ENCODE results near the gene SEMA4G. TPM values are rescaled to one million over a fixed set of nuclear protein-coding genes. Genes with fewer than 3 reads are reported as not detected.

Gene SEMA4G
- total and polyA plus RNA-seq, 2 of the 13 experiments (the other 11 are each of a cell fraction or from before 2014, with no cell fraction given): 46.2 to 207 TPM

DNA sequence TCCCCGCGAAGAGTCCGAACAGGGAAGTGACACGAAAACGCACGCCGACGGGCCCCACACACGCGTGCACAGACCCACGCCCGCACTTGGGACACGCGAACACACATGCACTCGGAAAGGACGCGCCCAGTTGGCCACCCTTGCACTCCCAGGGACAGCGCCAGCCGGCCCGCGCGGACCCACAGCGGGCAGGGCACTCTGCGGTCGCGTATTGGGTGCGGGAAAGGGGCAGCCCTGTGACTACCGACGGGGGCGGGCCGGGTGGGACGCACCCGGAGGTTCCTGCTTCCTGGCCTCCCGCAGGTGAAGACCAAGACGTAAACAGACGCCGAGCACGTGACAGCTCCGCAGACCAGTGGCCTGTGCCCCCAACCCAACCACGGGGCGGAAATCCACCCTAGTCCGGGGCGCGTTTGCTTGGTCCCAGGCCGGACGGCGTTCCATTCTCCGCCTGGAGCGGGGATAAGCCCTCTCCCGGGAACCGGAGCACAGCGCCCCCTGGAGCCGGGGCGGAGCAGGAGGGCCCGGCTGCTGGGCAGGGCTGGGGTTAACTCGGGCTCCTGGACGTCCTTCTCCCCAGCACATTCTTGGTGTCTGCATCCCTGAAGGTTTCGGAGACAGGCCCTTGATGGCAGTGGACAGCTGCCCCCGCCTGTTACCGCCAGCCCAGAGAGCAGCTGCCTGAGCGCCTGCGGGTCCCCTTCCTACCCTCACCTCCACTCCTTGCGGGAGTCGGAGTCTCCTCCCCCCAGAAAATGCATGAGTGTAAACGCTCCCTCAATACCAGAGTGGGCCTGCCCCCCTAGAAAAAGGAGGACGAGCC, 28.3 kb downstream of the SEMA4G start (continued):
- TF ChIP-seq, protein P1, sequence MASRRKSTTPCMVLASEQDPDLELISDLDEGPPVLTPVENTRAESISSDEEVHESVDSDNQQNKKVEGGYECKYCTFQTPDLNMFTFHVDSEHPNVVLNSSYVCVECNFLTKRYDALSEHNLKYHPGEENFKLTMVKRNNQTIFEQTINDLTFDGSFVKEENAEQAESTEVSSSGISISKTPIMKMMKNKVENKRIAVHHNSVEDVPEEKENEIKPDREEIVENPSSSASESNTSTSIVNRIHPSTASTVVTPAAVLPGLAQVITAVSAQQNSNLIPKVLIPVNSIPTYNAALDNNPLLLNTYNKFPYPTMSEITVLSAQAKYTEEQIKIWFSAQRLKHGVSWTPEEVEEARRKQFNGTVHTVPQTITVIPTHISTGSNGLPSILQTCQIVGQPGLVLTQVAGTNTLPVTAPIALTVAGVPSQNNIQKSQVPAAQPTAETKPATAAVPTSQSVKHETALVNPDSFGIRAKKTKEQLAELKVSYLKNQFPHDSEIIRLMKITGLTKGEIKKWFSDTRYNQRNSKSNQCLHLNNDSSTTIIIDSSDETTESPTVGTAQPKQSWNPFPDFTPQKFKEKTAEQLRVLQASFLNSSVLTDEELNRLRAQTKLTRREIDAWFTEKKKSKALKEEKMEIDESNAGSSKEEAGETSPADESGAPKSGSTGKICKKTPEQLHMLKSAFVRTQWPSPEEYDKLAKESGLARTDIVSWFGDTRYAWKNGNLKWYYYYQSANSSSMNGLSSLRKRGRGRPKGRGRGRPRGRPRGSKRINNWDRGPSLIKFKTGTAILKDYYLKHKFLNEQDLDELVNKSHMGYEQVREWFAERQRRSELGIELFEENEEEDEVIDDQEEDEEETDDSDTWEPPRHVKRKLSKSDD (CRISPR knock-in tag; IDR thresholded peaks at IDR 0.05; ENCODE audit: low read depth): no peak; the same call in 1 of the 2 replicates
- TF ChIP-seq ZNF607 (CRISPR knock-in tag; IDR thresholded peaks at IDR 0.05; ENCODE audit: borderline replicate concordance): peak; percentile 39; the same call in 1 of the 2 replicates
- TF ChIP-seq NR1H2 (CRISPR knock-in tag; IDR thresholded peaks at IDR 0.05; ENCODE audit: borderline replicate concordance, low read depth): no peak
- TF ChIP-seq, protein P2, sequence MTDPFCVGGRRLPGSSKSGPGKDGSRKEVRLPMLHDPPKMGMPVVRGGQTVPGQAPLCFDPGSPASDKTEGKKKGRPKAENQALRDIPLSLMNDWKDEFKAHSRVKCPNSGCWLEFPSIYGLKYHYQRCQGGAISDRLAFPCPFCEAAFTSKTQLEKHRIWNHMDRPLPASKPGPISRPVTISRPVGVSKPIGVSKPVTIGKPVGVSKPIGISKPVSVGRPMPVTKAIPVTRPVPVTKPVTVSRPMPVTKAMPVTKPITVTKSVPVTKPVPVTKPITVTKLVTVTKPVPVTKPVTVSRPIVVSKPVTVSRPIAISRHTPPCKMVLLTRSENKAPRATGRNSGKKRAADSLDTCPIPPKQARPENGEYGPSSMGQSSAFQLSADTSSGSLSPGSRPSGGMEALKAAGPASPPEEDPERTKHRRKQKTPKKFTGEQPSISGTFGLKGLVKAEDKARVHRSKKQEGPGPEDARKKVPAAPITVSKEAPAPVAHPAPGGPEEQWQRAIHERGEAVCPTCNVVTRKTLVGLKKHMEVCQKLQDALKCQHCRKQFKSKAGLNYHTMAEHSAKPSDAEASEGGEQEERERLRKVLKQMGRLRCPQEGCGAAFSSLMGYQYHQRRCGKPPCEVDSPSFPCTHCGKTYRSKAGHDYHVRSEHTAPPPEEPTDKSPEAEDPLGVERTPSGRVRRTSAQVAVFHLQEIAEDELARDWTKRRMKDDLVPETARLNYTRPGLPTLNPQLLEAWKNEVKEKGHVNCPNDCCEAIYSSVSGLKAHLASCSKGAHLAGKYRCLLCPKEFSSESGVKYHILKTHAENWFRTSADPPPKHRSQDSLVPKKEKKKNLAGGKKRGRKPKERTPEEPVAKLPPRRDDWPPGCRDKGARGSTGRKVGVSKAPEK (CRISPR knock-in tag; IDR thresholded peaks at IDR 0.05; ENCODE audit: borderline replicate concordance): no peak
- TF ChIP-seq MLLT10 (CRISPR knock-in tag; IDR thresholded peaks at IDR 0.05): no peak
- no peak; the same call in 1 of the 2 replicates for TF ChIP-seq GTF3A (CRISPR knock-in tag; conservative IDR thresholded peaks at IDR 0.05)
- TF ChIP-seq BRD4 (CRISPR knock-in tag; IDR thresholded peaks at IDR 0.05): 0 out of 2 replicates have a peak, but pooled peaks have one; percentile 33
- no peak for TF ChIP-seq NBN (conservative IDR thresholded peaks at IDR 0.05)
- no peak for TF ChIP-seq ATF7 (IDR thresholded peaks at IDR 0.05)
- TF ChIP-seq ATF7 (CRISPR knock-in tag; IDR thresholded peaks at IDR 0.05): no peak
- no peak for TF ChIP-seq RCOR2 (CRISPR knock-in tag; IDR thresholded peaks at IDR 0.05)
- TF ChIP-seq SALL2 (CRISPR knock-in tag; IDR thresholded peaks at IDR 0.05): no peak
- peak; percentile 20 for TF ChIP-seq IKZF4 (CRISPR knock-in tag; IDR thresholded peaks at IDR 0.05; ENCODE audit: borderline replicate concordance, low read depth, not compliant biosample characterization)
- TF ChIP-seq, protein P3, sequence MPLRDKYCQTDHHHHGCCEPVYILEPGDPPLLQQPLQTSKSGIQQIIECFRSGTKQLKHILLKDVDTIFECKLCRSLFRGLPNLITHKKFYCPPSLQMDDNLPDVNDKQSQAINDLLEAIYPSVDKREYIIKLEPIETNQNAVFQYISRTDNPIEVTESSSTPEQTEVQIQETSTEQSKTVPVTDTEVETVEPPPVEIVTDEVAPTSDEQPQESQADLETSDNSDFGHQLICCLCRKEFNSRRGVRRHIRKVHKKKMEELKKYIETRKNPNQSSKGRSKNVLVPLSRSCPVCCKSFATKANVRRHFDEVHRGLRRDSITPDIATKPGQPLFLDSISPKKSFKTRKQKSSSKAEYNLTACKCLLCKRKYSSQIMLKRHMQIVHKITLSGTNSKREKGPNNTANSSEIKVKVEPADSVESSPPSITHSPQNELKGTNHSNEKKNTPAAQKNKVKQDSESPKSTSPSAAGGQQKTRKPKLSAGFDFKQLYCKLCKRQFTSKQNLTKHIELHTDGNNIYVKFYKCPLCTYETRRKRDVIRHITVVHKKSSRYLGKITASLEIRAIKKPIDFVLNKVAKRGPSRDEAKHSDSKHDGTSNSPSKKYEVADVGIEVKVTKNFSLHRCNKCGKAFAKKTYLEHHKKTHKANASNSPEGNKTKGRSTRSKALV (CRISPR knock-in tag; IDR thresholded peaks at IDR 0.05): peak; percentile 40; the same call in 1 of the 2 replicates
- TF ChIP-seq ZFYVE20 (CRISPR knock-in tag; IDR thresholded peaks at IDR 0.05; ENCODE audit: borderline replicate concordance, low read depth): no peak
- TF ChIP-seq NFYB (CRISPR knock-in tag; IDR thresholded peaks at IDR 0.05): peak; percentile 58; the same call in 1 of the 2 replicates
- peak; percentile 28; the same call in 1 of the 2 replicates for TF ChIP-seq SP2 (CRISPR knock-in tag; IDR thresholded peaks at IDR 0.05)
- TF ChIP-seq, protein P4, sequence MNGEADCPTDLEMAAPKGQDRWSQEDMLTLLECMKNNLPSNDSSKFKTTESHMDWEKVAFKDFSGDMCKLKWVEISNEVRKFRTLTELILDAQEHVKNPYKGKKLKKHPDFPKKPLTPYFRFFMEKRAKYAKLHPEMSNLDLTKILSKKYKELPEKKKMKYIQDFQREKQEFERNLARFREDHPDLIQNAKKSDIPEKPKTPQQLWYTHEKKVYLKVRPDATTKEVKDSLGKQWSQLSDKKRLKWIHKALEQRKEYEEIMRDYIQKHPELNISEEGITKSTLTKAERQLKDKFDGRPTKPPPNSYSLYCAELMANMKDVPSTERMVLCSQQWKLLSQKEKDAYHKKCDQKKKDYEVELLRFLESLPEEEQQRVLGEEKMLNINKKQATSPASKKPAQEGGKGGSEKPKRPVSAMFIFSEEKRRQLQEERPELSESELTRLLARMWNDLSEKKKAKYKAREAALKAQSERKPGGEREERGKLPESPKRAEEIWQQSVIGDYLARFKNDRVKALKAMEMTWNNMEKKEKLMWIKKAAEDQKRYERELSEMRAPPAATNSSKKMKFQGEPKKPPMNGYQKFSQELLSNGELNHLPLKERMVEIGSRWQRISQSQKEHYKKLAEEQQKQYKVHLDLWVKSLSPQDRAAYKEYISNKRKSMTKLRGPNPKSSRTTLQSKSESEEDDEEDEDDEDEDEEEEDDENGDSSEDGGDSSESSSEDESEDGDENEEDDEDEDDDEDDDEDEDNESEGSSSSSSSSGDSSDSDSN (CRISPR knock-in tag; IDR thresholded peaks at IDR 0.05): peak; percentile 99
- peak; percentile 42; the same call in 1 of the 2 replicates for TF ChIP-seq RXRB (CRISPR knock-in tag; IDR thresholded peaks at IDR 0.05; ENCODE audit: borderline replicate concordance)
